Activated CD8-positive, alpha-beta memory T cell treated with anti-CD3 and anti-CD28 coated beads for 36 hours (primary cell): ENCODE measurements around the gene PLEKHB1. TPM values are rescaled to one million over a fixed set of nuclear protein-coding genes. Genes with fewer than 3 reads are reported as not detected.

Experiments
- CTCF ChIA-PET: fragments of 350-600 bp; sonication (Branson Sonifier 250); formaldehyde crosslinking; loops from one replicate; lab custom pipeline; 2021; ENCODE audit warnings: antibody characterized with exemption; lab: Charles Lee
- POLR2A ChIA-PET: fragments of 350-600 bp; sonication (Branson Sonifier 250); formaldehyde crosslinking; loops from one replicate; lab custom pipeline; 2021; ENCODE audit warnings: antibody characterized with exemption; lab: Charles Lee
- total RNA-seq, 2 experiments: library from RNA; stranded (reverse); gene quantifications; one replicate each; pipeline ENCODE4 v1.2.3, GENCODE V29; 2021

Gene PLEKHB1
- 1 to 10 TPM; 7.3 to 7.7 TPM for total RNA-seq

GRCh38 chr11:73645972-73646631 is at the start of gene PLEKHB1:
Gene PLEKHB1 (plus strand): TSS chr11:73646581. CDS start chr11:73646609, 28 bp downstream.
- POLR2A ChIA-PET = interaction anchor here (0.5 kb wide), 2 partner anchors 15 to 36 kb away, joined by 3 to 5 read pairs; no protein-coding TSS in a partner anchor
- CTCF ChIA-PET = interaction anchor here (1.3 to 2.7 kb wide), 3 partner anchors 14 to 20 kb away, joined by 4 to 21 read pairs (median 12); no protein-coding TSS in a partner anchor

- POLR2A ChIA-PET = no interaction called here
- CTCF ChIA-PET = interaction anchor here (0.6 to 2.1 kb wide), 2 partner anchors 28 to 150 kb away, joined by 4 to 7 read pairs; no protein-coding TSS in a partner anchor
Observed at GRCh38 chr11:73597336-73597955, 48.9 kb upstream of the PLEKHB1 start.

- ChIA-PET CTCF (interaction anchor here (0.6 to 2.1 kb wide), 3 partner anchors 27 to 373 kb away, joined by 3 to 7 read pairs (median 4); no protein-coding TSS in a partner anchor), POLR2A (interaction anchor here (0.6 to 1.2 kb wide), 3 partner anchors 14 to 214 kb away, joined by 3 to 8 read pairs (median 4); no protein-coding TSS in a partner anchor)
Observed at GRCh38 chr11:73597956-73598718, 48.2 kb upstream of the PLEKHB1 start, which contains the start of gene FAM168A. Gene FAM168A (minus strand): TSS chr11:73598112. CDS start chr11:73468474, 129,638 bp downstream.

- POLR2A ChIA-PET = interaction anchor here (0.6 to 1.2 kb wide), 3 partner anchors 48 to 719 kb away, joined by 3 to 8 read pairs (median 3); no protein-coding TSS in a partner anchor
- CTCF ChIA-PET = interaction anchor here (0.6 to 2.1 kb wide), 2 partner anchors 27 to 373 kb away, joined by 3 to 7 read pairs; no protein-coding TSS in a partner anchor
Observed at GRCh38 chr11:73598719-73599379, 47.5 kb upstream of the PLEKHB1 start.

GRCh38 chr11:73612601-73613140 is 33.7 kb upstream of the PLEKHB1 start:
- ChIA-PET CTCF (interaction anchor here (1.1 kb wide), 2 partner anchors 49 to 91 kb away, joined by 3 read pairs; no protein-coding TSS in a partner anchor), POLR2A (no interaction called here)

GRCh38 chr11:73614591-73614990 is 31.8 kb upstream of the PLEKHB1 start:
- POLR2A ChIA-PET = no interaction called here
- CTCF ChIA-PET = interaction anchor here (0.6 kb wide), 1 partner anchor 139 kb away, joined by 3 read pairs; no protein-coding TSS in a partner anchor

- POLR2A ChIA-PET = no interaction called here
- CTCF ChIA-PET = interaction anchor here (4.9 kb wide), 1 partner anchor 38 kb away, joined by 65 read pairs; no protein-coding TSS in a partner anchor
Observed at GRCh38 chr11:73622926-73623593, 23.3 kb upstream of the PLEKHB1 start.

- ChIA-PET CTCF (interaction anchor here (0.7 to 4.9 kb wide), 2 partner anchors 37 to 100 kb away, joined by 3 to 65 read pairs; no protein-coding TSS in a partner anchor), POLR2A (no interaction called here)
Observed at GRCh38 chr11:73623686-73624085, 22.7 kb upstream of the PLEKHB1 start.

GRCh38 chr11:73625696-73626318 is 20.6 kb upstream of the PLEKHB1 start:
- ChIA-PET POLR2A (interaction anchor here (0.6 to 1.3 kb wide), 2 partner anchors 34 to 41 kb away, joined by 4 read pairs; no protein-coding TSS in a partner anchor), CTCF (interaction anchor here (0.6 to 4.9 kb wide), 17 partner anchors 11 to 340 kb away, joined by 3 to 65 read pairs (median 4); partner anchors contain the start of genes FAM168A and PLEKHB1)

- POLR2A ChIA-PET = no interaction called here
Observed at GRCh38 chr11:73629907-73630306, 16.5 kb upstream of the PLEKHB1 start.

GRCh38 chr11:73632996-73633395 is 13.4 kb upstream of the PLEKHB1 start:
- CTCF ChIA-PET = no interaction called here
- POLR2A ChIA-PET = no interaction called here

More at GRCh38 chr11:73629907-73630306, 16.5 kb upstream of the PLEKHB1 start:
- CTCF ChIA-PET = interaction anchor here (0.7 to 1.4 kb wide), 2 partner anchors 31 to 87 kb away, joined by 3 to 6 read pairs; no protein-coding TSS in a partner anchor

- ChIA-PET POLR2A (no interaction called here), CTCF (no interaction called here)
Observed at GRCh38 chr11:73633999-73634398, 12.4 kb upstream of the PLEKHB1 start.

- ChIA-PET CTCF (interaction anchor here (2.1 kb wide), 1 partner anchor 10 kb away, joined by 12 read pairs; no protein-coding TSS in a partner anchor), POLR2A (no interaction called here)
Observed at GRCh38 chr11:73635721-73636120, 10.7 kb upstream of the PLEKHB1 start.

- ChIA-PET POLR2A (no interaction called here), CTCF (interaction anchor here (2.1 kb wide), 1 partner anchor 11 kb away, joined by 12 read pairs; no protein-coding TSS in a partner anchor)
Observed at GRCh38 chr11:73636249-73636648, 10.1 kb upstream of the PLEKHB1 start.

- CTCF ChIA-PET = interaction anchor here (2.1 kb wide), 1 partner anchor 12 kb away, joined by 12 read pairs; no protein-coding TSS in a partner anchor
- POLR2A ChIA-PET = interaction anchor here (1.0 kb wide), 1 partner anchor 11 kb away, joined by 11 read pairs; no protein-coding TSS in a partner anchor
Observed at GRCh38 chr11:73637012-73637411, 9.4 kb upstream of the PLEKHB1 start.

GRCh38 chr11:73640592-73640991 is 5.8 kb upstream of the PLEKHB1 start:
- CTCF ChIA-PET = interaction anchor here (1.1 to 2.0 kb wide), 2 partner anchors 20 to 21 kb away, joined by 3 to 9 read pairs; no protein-coding TSS in a partner anchor
- POLR2A ChIA-PET = no interaction called here
